ENCODE results near the gene TUT1.
"Not testable (repeated sequence)": the region's sequence is repeated elsewhere in the genome, so short reads cannot be mapped to it uniquely, and the experiment has no call there.

Gene TUT1

GRCh38 chr11:62591448-62592145 is at the start of gene TUT1:
Gene TUT1 (minus strand): TSS chr11:62591523. CDS start chr11:62591485, 38 bp downstream.
- Mint-ChIP-seq H3K27ac (peak within 1 kb of the TSS; percentile 97), H3K9me3 (no peaks in the 10 kb centered on the region), H3K4me3 (peak within 1 kb of the TSS; percentile 97), H3K27me3 (no peaks in the 10 kb centered on the region), H3K36me3 (ENCODE audit: low read depth) (peaks cover 91% of the 10 kb centered on the region), H3K4me1 (ENCODE audit: low read depth) (peaks cover 58% of the 10 kb centered on the region)
- peak; percentile 94 for DNase-seq

- no peak for DNase-seq
These were observed 41.2 kb upstream of the TUT1 start for GRCh38 chr11:62632492-62632891.

GRCh38 chr11:62627713-62628112 is 36.4 kb upstream of the TUT1 start:
- Mint-ChIP-seq H3K4me3 (no peak overlapping the region), H3K36me3 (ENCODE audit: low read depth) (peaks cover 92% of the 10 kb centered on the region), H3K4me1 (ENCODE audit: low read depth) (no peaks in the 10 kb centered on the region), H3K9me3 (no peaks in the 10 kb centered on the region), H3K27me3 (no peaks in the 10 kb centered on the region), H3K27ac (no peak overlapping the region)
- DNase-seq: no peak

More at GRCh38 chr11:62632492-62632891, 41.2 kb upstream of the TUT1 start:
- H3K9me3 Mint-ChIP-seq: no peaks in the 10 kb centered on the region
- peak overlapping the region; percentile 82 for H3K27ac Mint-ChIP-seq
- H3K27me3 Mint-ChIP-seq: no peaks in the 10 kb centered on the region
- peaks cover 96% of the 10 kb centered on the region for H3K36me3 Mint-ChIP-seq (ENCODE audit: low read depth)
- H3K4me1 Mint-ChIP-seq (ENCODE audit: low read depth): peaks cover 14% of the 10 kb centered on the region
- H3K4me3 Mint-ChIP-seq: no peak overlapping the region

GRCh38 chr11:62622476-62623089 is 31.3 kb upstream of the TUT1 start:
- DNase-seq: no peak
- H3K4me1 Mint-ChIP-seq (ENCODE audit: low read depth): peaks cover 26% of the 10 kb centered on the region
- peaks cover 84% of the 10 kb centered on the region for H3K36me3 Mint-ChIP-seq (ENCODE audit: low read depth)
- no peaks in the 10 kb centered on the region for H3K9me3 Mint-ChIP-seq
- peak overlapping the region; percentile 91 for H3K4me3 Mint-ChIP-seq
- H3K27me3 Mint-ChIP-seq: no peaks in the 10 kb centered on the region
- peak overlapping the region; percentile 93 for H3K27ac Mint-ChIP-seq

- Mint-ChIP-seq H3K4me1 (ENCODE audit: low read depth) (peaks cover 26% of the 10 kb centered on the region), H3K27me3 (no peaks in the 10 kb centered on the region), H3K4me3 (peak within 1 kb of the TSS; percentile 91), H3K36me3 (ENCODE audit: low read depth) (peaks cover 83% of the 10 kb centered on the region), H3K27ac (peak within 1 kb of the TSS; percentile 95), H3K9me3 (no peaks in the 10 kb centered on the region)
- DNase-seq: peak; percentile 96
These were observed 30.5 kb upstream of the TUT1 start, which contains the start of gene B3GAT3 for GRCh38 chr11:62621567-62622470. Gene B3GAT3 (minus strand): TSS chr11:62621986. CDS start chr11:62621947, 39 bp downstream.

GRCh38 chr11:62621027-62621566 is 29.8 kb upstream of the TUT1 start:
- peaks cover 83% of the 10 kb centered on the region for H3K36me3 Mint-ChIP-seq (ENCODE audit: low read depth)
- H3K9me3 Mint-ChIP-seq: no peaks in the 10 kb centered on the region
- H3K27ac Mint-ChIP-seq: peak overlapping the region; percentile 95
- H3K27me3 Mint-ChIP-seq: no peaks in the 10 kb centered on the region
- H3K4me3 Mint-ChIP-seq: peak overlapping the region; percentile 91
- peaks cover 31% of the 10 kb centered on the region for H3K4me1 Mint-ChIP-seq (ENCODE audit: low read depth)
- no peak for DNase-seq

- not testable (repeated sequence) for H3K9me3 Mint-ChIP-seq, DNase-seq, H3K4me3 Mint-ChIP-seq, H3K27me3 Mint-ChIP-seq
- H3K27ac Mint-ChIP-seq: peak overlapping the region; percentile 76
- H3K36me3 Mint-ChIP-seq (ENCODE audit: low read depth): peaks cover 69% of the 10 kb centered on the region
- peaks cover 48% of the 10 kb centered on the region for H3K4me1 Mint-ChIP-seq (ENCODE audit: low read depth)
These were observed 25.6 kb upstream of the TUT1 start for GRCh38 chr11:62616957-62617356.

GRCh38 chr11:62615521-62615920 is 24.2 kb upstream of the TUT1 start:
- no peak overlapping the region for H3K4me3 Mint-ChIP-seq
- no peaks in the 10 kb centered on the region for H3K27me3 Mint-ChIP-seq
- DNase-seq: no peak
- H3K27ac Mint-ChIP-seq: peak overlapping the region; percentile 91
- H3K4me1 Mint-ChIP-seq (ENCODE audit: low read depth): peaks cover 52% of the 10 kb centered on the region
- peaks cover 72% of the 10 kb centered on the region for H3K36me3 Mint-ChIP-seq (ENCODE audit: low read depth)
- no peaks in the 10 kb centered on the region for H3K9me3 Mint-ChIP-seq

- Mint-ChIP-seq H3K27ac (peak overlapping the region; percentile 91), H3K4me3 (peak overlapping the region; percentile 4), H3K4me1 (ENCODE audit: low read depth) (peaks cover 56% of the 10 kb centered on the region), H3K36me3 (ENCODE audit: low read depth) (peaks cover 73% of the 10 kb centered on the region), H3K27me3 (no peaks in the 10 kb centered on the region), H3K9me3 (no peaks in the 10 kb centered on the region)
- peak; percentile 69 for DNase-seq
These were observed 23.0 kb upstream of the TUT1 start for GRCh38 chr11:62614275-62614674.

- H3K9me3 Mint-ChIP-seq: no peaks in the 10 kb centered on the region
- H3K4me1 Mint-ChIP-seq (ENCODE audit: low read depth): peaks cover 61% of the 10 kb centered on the region
- H3K4me3 Mint-ChIP-seq: no peak overlapping the region
- no peak for DNase-seq
- H3K36me3 Mint-ChIP-seq (ENCODE audit: low read depth): peaks cover 75% of the 10 kb centered on the region
- H3K27me3 Mint-ChIP-seq: no peaks in the 10 kb centered on the region
- H3K27ac Mint-ChIP-seq: peak overlapping the region; percentile 93
These were observed 22.0 kb upstream of the TUT1 start for GRCh38 chr11:62613291-62613778.

- Mint-ChIP-seq H3K4me1 (ENCODE audit: low read depth) (peaks cover 68% of the 10 kb centered on the region), H3K27ac (peak within 1 kb of the TSS; percentile 99), H3K9me3 (no peaks in the 10 kb centered on the region), H3K4me3 (peak within 1 kb of the TSS; percentile 99), H3K36me3 (ENCODE audit: low read depth) (peaks cover 75% of the 10 kb centered on the region), H3K27me3 (no peaks in the 10 kb centered on the region)
- DNase-seq: peak; percentile 95
These were observed 21.3 kb upstream of the TUT1 start, which contains the start of the genes EML3 and ROM1 for GRCh38 chr11:62612366-62613290. Gene EML3 (minus strand): TSS chr11:62612775. CDS start chr11:62612457, 318 bp downstream. Gene ROM1 (plus strand): TSS chr11:62613257. CDS start chr11:62613282, 25 bp downstream.

- Mint-ChIP-seq H3K36me3 (ENCODE audit: low read depth) (peaks cover 76% of the 10 kb centered on the region), H3K27me3 (no peaks in the 10 kb centered on the region), H3K27ac (peak overlapping the region; percentile 99), H3K9me3 (no peaks in the 10 kb centered on the region), H3K4me3 (peak overlapping the region; percentile 99), H3K4me1 (ENCODE audit: low read depth) (peaks cover 72% of the 10 kb centered on the region)
- peak; percentile 77 for DNase-seq
These were observed 20.5 kb upstream of the TUT1 start for GRCh38 chr11:62611705-62612365.
